NCI-H1694 (cell line): ENCODE results near the gene RGS18.
"Not testable (repeated sequence)": the region's sequence is repeated elsewhere in the genome, so short reads cannot be mapped to it uniquely, and the experiment has no call there.

Experiments used
- DNase-seq: peaks from one replicate; lab custom pipeline; 2025; lab: John Stamatoyannopoulos, UW

The RGS18 gene

GRCh38 chr1:192167011-192167410 lies 8.7 kb downstream of the RGS18 start:
- no peak for DNase-seq

- DNase-seq: no peak
Measured at GRCh38 chr1:192167911-192168700, 9.8 kb downstream of the RGS18 start.

GRCh38 chr1:192168964-192169363 lies 10.7 kb downstream of the RGS18 start:
- no peak for DNase-seq

GRCh38 chr1:192170196-192170984 lies 12.1 kb downstream of the RGS18 start:
- DNase-seq: no peak

GRCh38 chr1:192171123-192171522 lies 12.9 kb downstream of the RGS18 start:
- DNase-seq: no peak

- DNase-seq: no peak
Measured at GRCh38 chr1:192175971-192176370, 17.7 kb downstream of the RGS18 start.

GRCh38 chr1:192183788-192184187 lies 25.5 kb downstream of the RGS18 start:
- DNase-seq: no peak

GRCh38 chr1:192186197-192186596 lies 27.9 kb downstream of the RGS18 start:
- DNase-seq: no peak

- no peak for DNase-seq
Measured at GRCh38 chr1:192190066-192190465, 31.8 kb downstream of the RGS18 start.

GRCh38 chr1:192201303-192201702 lies 43.0 kb downstream of the RGS18 start:
- DNase-seq: no peak

GRCh38 chr1:192224396-192224795 lies 66.1 kb downstream of the RGS18 start:
- no peak for DNase-seq

GRCh38 chr1:192224846-192225245 lies 66.6 kb downstream of the RGS18 start:
- no peak for DNase-seq

- no peak for DNase-seq
Measured at GRCh38 chr1:192225266-192225665, 67.0 kb downstream of the RGS18 start.

- DNase-seq: no peak
Measured at GRCh38 chr1:192225703-192226102, 67.4 kb downstream of the RGS18 start.

- no peak for DNase-seq
Measured at GRCh38 chr1:192227330-192227729, 69.1 kb downstream of the RGS18 start.

GRCh38 chr1:192227980-192228379 lies 69.7 kb downstream of the RGS18 start:
- not testable (repeated sequence) for DNase-seq

- no peak for DNase-seq
Measured at GRCh38 chr1:192232817-192233417, 74.7 kb downstream of the RGS18 start.

- DNase-seq: no peak
Measured at GRCh38 chr1:192235127-192235526, 76.9 kb downstream of the RGS18 start.
